Neuronal stem cell (in vitro differentiated cells): ENCODE results near the gene ABHD16B.
"Not testable (repeated sequence)": the region's sequence is repeated elsewhere in the genome, so short reads cannot be mapped to it uniquely, and the experiment has no call there.

ENCODE experiments used
- DNase-seq: peaks from one replicate; pipeline ENCODE4 v3.0.0-alpha.2; 2013; ENCODE audit warnings: low spot score
- H2AFZ ChIP-seq: one replicate; pipeline ENCODE4 v1.6.1; 2013; ENCODE audit warnings: mild to moderate bottlenecking, low read length, inconsistent platforms
- H2AK5ac ChIP-seq: 2 replicates; pipeline ENCODE4 v1.6.1; 2013; ENCODE audit warnings: low read depth, mild to moderate bottlenecking, inconsistent platforms, low read length, moderate library complexity, mixed read lengths
- H2BK120ac ChIP-seq: 2 replicates; pipeline ENCODE4 v1.6.1; 2013; ENCODE audit warnings: low read depth, mild to moderate bottlenecking, inconsistent platforms, low read length, moderate library complexity, mixed read lengths
- H2BK12ac ChIP-seq: one replicate; pipeline ENCODE4 v1.6.1; 2013; ENCODE audit warnings: low read length, inconsistent platforms
- H2BK15ac ChIP-seq: 2 replicates; pipeline ENCODE4 v1.6.1; 2013; ENCODE audit warnings: mild to moderate bottlenecking, low read length, inconsistent platforms, mixed read lengths
- H2BK5ac ChIP-seq: one replicate; pipeline ENCODE4 v1.6.1; 2013; ENCODE audit warnings: inconsistent platforms, mild to moderate bottlenecking, low read length, moderate library complexity
- H3K14ac ChIP-seq: one replicate; pipeline ENCODE4 v1.6.1; 2013; ENCODE audit warnings: low read length, inconsistent platforms
- H3K18ac ChIP-seq: 2 replicates; pipeline ENCODE4 v1.6.1; 2013; ENCODE audit warnings: low read length, inconsistent platforms
- H3K23ac ChIP-seq: 2 replicates; pipeline ENCODE4 v1.6.1; 2013; ENCODE audit warnings: low read depth, mild to moderate bottlenecking, mixed read lengths, low read length, inconsistent platforms; ENCODE audit not compliant: poor library complexity
- H3K27ac ChIP-seq: replicated peaks from 3 replicates; pipeline ENCODE4 v1.5.1; 2013; ENCODE audit warnings: low read length, inconsistent platforms
- H3K27me3 ChIP-seq, 3 experiments: 2 replicates each; pipeline ENCODE4 v1.6.1; 2013; ENCODE audit warnings: low read length in 3 of 3, mild to moderate bottlenecking in 2 of 3, inconsistent platforms in 1 of 3, low read depth in 1 of 3, mixed read lengths in 1 of 3, moderate library complexity in 1 of 3; ENCODE audit not compliant: control insufficient read depth in 3 of 3, insufficient read depth in 3 of 3
- H3K36me3 ChIP-seq, 2 donors: replicated peaks in 1 of 2; 2 replicates each; pipeline ENCODE4 v1.6.1; 2013; ENCODE audit warnings: low read length in 2 of 2; ENCODE audit not compliant: control insufficient read depth in 2 of 2, insufficient read depth in 2 of 2
- H3K4ac ChIP-seq: 2 replicates; pipeline ENCODE4 v1.6.1; 2013; ENCODE audit warnings: inconsistent platforms, mild to moderate bottlenecking, low read length, moderate library complexity
- H3K4me1 ChIP-seq, 2 donors: 1 replicate in 1 of 2; 2 replicates in 1 of 2; pipeline ENCODE4 v1.6.1; 2013; ENCODE audit warnings: low read length in 2 of 2, low read depth in 1 of 2; ENCODE audit not compliant: control insufficient read depth in 2 of 2, insufficient read depth in 1 of 2
- H3K4me2 ChIP-seq: one replicate; pipeline ENCODE4 v1.6.1; 2013; ENCODE audit warnings: mild to moderate bottlenecking, low read length, inconsistent platforms; ENCODE audit not compliant: insufficient read depth, poor library complexity, severe bottlenecking
- H3K4me3 ChIP-seq, 2 donors: 2 replicates each; pipeline ENCODE4 v1.5.1; 2013; ENCODE audit warnings: low read length in 2 of 2, mild to moderate bottlenecking in 2 of 2, inconsistent platforms in 1 of 2, moderate library complexity in 1 of 2
- H3K79me1 ChIP-seq: one replicate; pipeline ENCODE4 v1.6.1; 2013; ENCODE audit warnings: low read depth, mild to moderate bottlenecking, inconsistent platforms, low read length, moderate library complexity
- H3K9ac ChIP-seq: one replicate; pipeline ENCODE4 v1.6.1; 2013; ENCODE audit warnings: mild to moderate bottlenecking, low read depth, low read length, inconsistent platforms; ENCODE audit not compliant: poor library complexity
- H3K9me3 ChIP-seq, 2 donors: replicated peaks in 1 of 2; 2 replicates each; pipeline versions ENCODE3 to v1.6.1; 2013; ENCODE audit warnings: low read length in 2 of 2, mild to moderate bottlenecking in 2 of 2, inconsistent platforms in 1 of 2, low read depth in 1 of 2, mixed read lengths in 1 of 2, moderate library complexity in 1 of 2; ENCODE audit not compliant: control insufficient read depth in 2 of 2, insufficient read depth in 1 of 2
- H4K8ac ChIP-seq: one replicate; pipeline ENCODE4 v1.6.1; 2013; ENCODE audit warnings: low read depth, mild to moderate bottlenecking, inconsistent platforms, low read length, moderate library complexity
- H4K91ac ChIP-seq: one replicate; pipeline ENCODE4 v1.6.1; 2013; ENCODE audit warnings: low read length, low read depth, mild to moderate bottlenecking, inconsistent platforms; ENCODE audit not compliant: poor library complexity
- WGBS, 2 donors: extraction: QIAGEN DNeasy Blood & Tissue Kit; methylation state at CpG; one replicate each; pipeline ENCODE4 v1.1.7; 2013; ENCODE audit warnings: missing lambda C conversion rate in 2 of 2, mixed read lengths in 1 of 2; ENCODE audit not compliant: insufficient read length in 2 of 2, insufficient replicate concordance in 1 of 2; ENCODE audit errors: extremely low coverage in 2 of 2; 5-methylcytosine and 5-hydroxymethylcytosine counted together

Gene ABHD16B

GRCh38 chr20:63864545-63864977 lies 3.3 kb downstream of the ABHD16B start:
- no peak overlapping the region for H2BK15ac ChIP-seq
- H3K9ac ChIP-seq = peak overlapping the region; percentile 88
- H2BK12ac ChIP-seq = no peak overlapping the region
- peak overlapping the region; percentile 35 for H2BK5ac ChIP-seq
- peaks cover 5 to 8% of the 10 kb centered on the region in 2 donors for H3K4me1 ChIP-seq
- peaks cover 17% of the 10 kb centered on the region for H3K79me1 ChIP-seq
- no peaks in the 10 kb centered on the region for H3K9me3 ChIP-seq
- H2BK120ac ChIP-seq = no peak overlapping the region
- peak overlapping the region; percentile 92 for H2AFZ ChIP-seq
- H3K4ac ChIP-seq = no peak overlapping the region
- H3K36me3 ChIP-seq = peaks cover 20 to 50% of the 10 kb centered on the region in 2 donors
- H3K14ac ChIP-seq = no peak overlapping the region
- no peak overlapping the region for H4K91ac ChIP-seq
- H3K18ac ChIP-seq = peak overlapping the region; percentile 93
- peak overlapping the region; percentile 84 to 87 for H3K4me3 ChIP-seq
- no peak for DNase-seq
- H3K27me3 ChIP-seq = no peaks in the 10 kb centered on the region
- peak overlapping the region; percentile 81 for H3K27ac ChIP-seq
- no peak overlapping the region for H4K8ac ChIP-seq
- peak overlapping the region; percentile 99 for H3K23ac ChIP-seq
- H2AK5ac ChIP-seq = peak overlapping the region; percentile 84
- peak overlapping the region; percentile 62 for H3K4me2 ChIP-seq
- no CpG with 5 or more reads among the region's 25 CpGs for WGBS, 2 donors

- peak; percentile 96 for DNase-seq
- Histone ChIP-seq H4K91ac (no peak within 1 kb of the TSS), H3K36me3 (peaks cover 24 to 55% of the 10 kb centered on the region in 2 donors), H2AFZ (peak within 1 kb of the TSS; percentile 94), H3K14ac (peak within 1 kb of the TSS; percentile 63), H2AK5ac (peak within 1 kb of the TSS; percentile 84), H3K9me3 (no peaks in the 10 kb centered on the region), H2BK15ac (peak within 1 kb of the TSS; percentile 43), H2BK120ac (no peak within 1 kb of the TSS), H3K23ac (peak within 1 kb of the TSS; percentile 99), H3K4me1 (peaks cover 5 to 8% of the 10 kb centered on the region in 2 donors), H2BK12ac (no peak within 1 kb of the TSS), H3K9ac (peak within 1 kb of the TSS; percentile 92), H4K8ac (peak within 1 kb of the TSS; percentile 98), H2BK5ac (peak within 1 kb of the TSS; percentile 90), H3K4ac (peak within 1 kb of the TSS; percentile 2), H3K79me1 (peaks cover 17% of the 10 kb centered on the region), H3K4me2 (peak within 1 kb of the TSS; percentile 98), H3K4me3 (peak within 1 kb of the TSS; percentile 87 to 97), H3K18ac (peak within 1 kb of the TSS; percentile 93), H3K27ac (peak within 1 kb of the TSS; percentile 81), H3K27me3 (no peaks in the 10 kb centered on the region)
- WGBS, 2 donors = no CpG with 5 or more reads among the region's 68 CpGs
These were observed 3.8 kb downstream of the ABHD16B start, which contains the start of gene TPD52L2 for GRCh38 chr20:63864978-63865640. Gene TPD52L2, plus strand, starts transcription at chr20:63865270. Its CDS starts 96 bp downstream, at chr20:63865366.

DNA sequence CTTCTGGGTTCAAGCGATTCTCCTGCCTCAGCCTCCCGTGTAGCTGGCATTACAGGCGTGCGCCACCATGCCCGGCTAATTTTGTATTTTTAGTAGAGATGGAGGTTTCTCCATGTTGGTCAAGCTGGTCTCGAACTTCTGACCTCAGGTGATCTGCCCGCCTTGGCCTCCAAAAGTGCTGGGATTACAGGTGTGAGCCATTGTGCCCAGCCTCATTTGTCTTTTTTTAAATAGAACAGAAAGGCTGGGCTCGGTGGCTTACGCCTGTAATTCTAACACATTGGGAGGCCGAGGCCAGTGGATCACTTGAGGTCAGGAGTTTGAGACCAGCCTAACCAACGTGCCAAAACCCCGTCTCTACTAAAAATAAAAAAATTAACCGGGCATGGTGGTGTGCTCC lies 5.7 kb downstream of the ABHD16B start:
- H3K4me3 ChIP-seq, H3K4me1 ChIP-seq, H3K18ac ChIP-seq, H3K9me3 ChIP-seq, H3K23ac ChIP-seq, H3K9ac ChIP-seq, H3K4me2 ChIP-seq, H2AFZ ChIP-seq, H2BK15ac ChIP-seq, H2BK120ac ChIP-seq, H4K91ac ChIP-seq, H2BK5ac ChIP-seq, H3K27ac ChIP-seq, H4K8ac ChIP-seq, DNase-seq, H3K14ac ChIP-seq, H3K27me3 ChIP-seq, H2AK5ac ChIP-seq, H3K4ac ChIP-seq, H2BK12ac ChIP-seq: not testable (repeated sequence)
- Histone ChIP-seq H3K36me3 (peaks cover 23 to 58% of the 10 kb centered on the region in 2 donors), H3K79me1 (peaks cover 13% of the 10 kb centered on the region)
- no CpG with 5 or more reads among the region's 13 CpGs for WGBS, 2 donors

DNA sequence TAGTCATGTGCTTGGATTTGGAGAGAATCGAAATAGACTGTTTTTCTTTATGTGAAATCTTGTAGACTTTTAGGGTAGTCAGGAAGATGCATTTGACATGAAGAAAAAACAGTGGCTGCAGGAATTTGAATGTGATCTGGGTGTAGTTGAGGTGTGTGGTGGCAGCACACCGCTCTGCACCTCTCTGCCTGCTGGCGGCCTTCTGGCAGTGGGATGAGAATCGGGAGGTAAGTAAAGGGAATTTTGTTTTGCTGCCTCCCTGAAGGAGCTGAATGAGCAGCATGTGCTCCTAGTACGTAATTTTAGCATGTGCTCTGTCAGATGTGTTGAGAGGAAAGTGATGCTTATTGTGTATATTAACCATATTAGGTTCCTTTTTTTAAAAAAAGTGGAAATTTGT lies 7.0 kb downstream of the ABHD16B start:
- H3K18ac ChIP-seq = no peak overlapping the region
- peaks cover 10% of the 10 kb centered on the region for H3K79me1 ChIP-seq
- H3K4ac ChIP-seq = no peak overlapping the region
- WGBS, 2 donors = no CpG with 5 or more reads among the region's 5 CpGs
- no peak overlapping the region for H2AK5ac ChIP-seq
- peaks cover 5 to 8% of the 10 kb centered on the region in 2 donors for H3K4me1 ChIP-seq
- H3K14ac ChIP-seq = no peak overlapping the region
- H2BK12ac ChIP-seq = no peak overlapping the region
- H2BK120ac ChIP-seq = no peak overlapping the region
- H4K8ac ChIP-seq = no peak overlapping the region
- H3K27ac ChIP-seq = no peak overlapping the region
- DNase-seq = no peak
- no peak overlapping the region for H3K4me3 ChIP-seq
- H3K9ac ChIP-seq = no peak overlapping the region
- H2BK5ac ChIP-seq = no peak overlapping the region
- H2AFZ ChIP-seq = no peak overlapping the region
- peaks cover 19 to 55% of the 10 kb centered on the region in 2 donors for H3K36me3 ChIP-seq
- no peak overlapping the region for H4K91ac ChIP-seq
- H3K23ac ChIP-seq = no peak overlapping the region
- no peaks in the 10 kb centered on the region for H3K27me3 ChIP-seq
- no peak overlapping the region for H3K4me2 ChIP-seq
- no peak overlapping the region for H2BK15ac ChIP-seq
- H3K9me3 ChIP-seq = no peaks in the 10 kb centered on the region
